ENCODE data around the gene COBL. TPM values are rescaled to one million over a fixed set of nuclear protein-coding genes. Genes with fewer than 3 reads are reported as not detected.

COBL gene
- total and polyA plus RNA-seq, 9 of the 15 experiments (the other 6 are each of a cell fraction or from before 2014, with no cell fraction given): 0.01 to 2.4 (median 0.09) TPM; not detected in 3

GRCh38 chr7:51078653-51079052 is 238.0 kb downstream of the COBL start:
- H3K4me2 ChIP-seq (ENCODE audit: insufficient read depth, low read length): no peak overlapping the region
- no peak overlapping the region for H3K9ac ChIP-seq (ENCODE audit: insufficient read depth in 1 of 2, low read depth in 2 of 2, low read length in 2 of 2)
- H3K4me3 ChIP-seq: no peak overlapping the region
- no peak overlapping the region for H2AFZ ChIP-seq (ENCODE audit: low read depth, low read length)
- POLR2A ChIA-PET: no interaction called here
- ATAC-seq (no peak), DNase-seq (ENCODE audit: extremely low read depth in 1 of 4, low spot score in 3 of 4) (no peak), FAIRE-seq (no peak)
- WGBS (ENCODE audit: insufficient coverage, low coverage, missing lambda C conversion rate): 0% methylated on average over 5 of the region's 5 CpGs
- intact Hi-C loops (cut with micrococcal nuclease): no loop called here
- H3K79me2 ChIP-seq (ENCODE audit: control insufficient read depth, insufficient read depth, low read length): no peaks in the 10 kb centered on the region
- H3K9me3 ChIP-seq (replicated peaks; ENCODE audit: control insufficient read depth, insufficient read depth, low read depth, low read length): no peaks in the 10 kb centered on the region
- no peaks in the 10 kb centered on the region for H3K4me1 ChIP-seq (replicated peaks in 1 of 2; ENCODE audit: control insufficient read depth in 2 of 2, insufficient read depth in 2 of 2, low read length in 2 of 2)
- no peak for TF ChIP-seq MECOM (CRISPR knock-in tag; IDR thresholded peaks at IDR 0.05)
- no peak for TF ChIP-seq DDX20 (tag; IDR thresholded peaks at IDR 0.05; ENCODE audit: low read depth)
- TF ChIP-seq POLR2A (conservative IDR thresholded peaks at IDR 0.05): no peak
- no peak for TF ChIP-seq FOS (IDR thresholded peaks at IDR 0.05; ENCODE audit: extremely low read depth, insufficient read length)
- TF ChIP-seq ZNF316 (IDR thresholded peaks at IDR 0.05): no peak
- TF ChIP-seq ZNF408 (CRISPR knock-in tag; IDR thresholded peaks at IDR 0.05; ENCODE audit: low read depth): no peak
- TF ChIP-seq ZNF561 (CRISPR knock-in tag; conservative IDR thresholded peaks at IDR 0.05): no peak
- TF ChIP-seq CREB1 (IDR thresholded peaks at IDR 0.05): no peak
- no peak for TF ChIP-seq CREB1 (CRISPR knock-in tag; IDR thresholded peaks at IDR 0.05)
- TF ChIP-seq HBP1 (CRISPR knock-in tag; IDR thresholded peaks at IDR 0.05): no peak
- no peak for TF ChIP-seq ZBTB8A (IDR thresholded peaks at IDR 0.05; ENCODE audit: partially characterized antibody)
- no peak for TF ChIP-seq CXXC5 (CRISPR knock-in tag; IDR thresholded peaks at IDR 0.05)
- TF ChIP-seq ZFP36 (IDR thresholded peaks at IDR 0.05; ENCODE audit: low read depth, low read length, partially characterized antibody): no peak
- no peak for TF ChIP-seq KAT2B (IDR thresholded peaks at IDR 0.05; ENCODE audit: low read depth, low read length)
- TF ChIP-seq PBX2 (CRISPR knock-in tag; IDR thresholded peaks at IDR 0.05; ENCODE audit: low read depth): no peak
- no peak for TF ChIP-seq PBX2 (tag; conservative IDR thresholded peaks at IDR 0.05; ENCODE audit: low read depth)
- no peak for TF ChIP-seq ZNF3 (CRISPR knock-in tag; IDR thresholded peaks at IDR 0.05)
- no peak for TF ChIP-seq NFIC (IDR thresholded peaks at IDR 0.05)
- TF ChIP-seq SNIP1 (IDR thresholded peaks at IDR 0.05; ENCODE audit: low read depth): no peak
- peaks cover 8 to 37% of the 10 kb centered on the region in 2 experiments; a peak in 4 of 5 replicates for H3K27me3 ChIP-seq (ENCODE audit: control insufficient read depth in 2 of 2, insufficient read depth in 2 of 2, low read length in 2 of 2)
- H3K27ac ChIP-seq (ENCODE audit: extremely low read depth, low read depth, low read length): no peak overlapping the region
- in situ Hi-C loops (cut with MboI): no loop called here
- no peaks in the 10 kb centered on the region for H3K9me1 ChIP-seq (ENCODE audit: control insufficient read depth, insufficient read depth, low read length)
- BruUV-seq (replicated peaks): no TSS peak
- CTCF ChIA-PET (ENCODE audit: low intra/inter-chr PET ratio): no interaction called here
- H3K36me3 ChIP-seq (ENCODE audit: control insufficient read depth, insufficient read depth, low read length): no peaks in the 10 kb centered on the region
- H4K20me1 ChIP-seq (replicated peaks; ENCODE audit: control insufficient read depth, insufficient read depth, low read length): no peaks in the 10 kb centered on the region
